K562 (cell line): ENCODE data around the gene ANKRD60. TPM values are rescaled to one million over a fixed set of nuclear protein-coding genes. Genes with fewer than 3 reads are reported as not detected.

Experiments used
- ATAC-seq: fragments of 200-7000 bp; cut with Tn5 transposase; 3 replicates; pipeline ENCODE4 v1.9.1; 2020; ENCODE audit warnings: moderate library complexity
- BruUV-seq: library from RNA; stranded (reverse); fragments of 400-500 nt; replicated peaks from 2 replicates; lab custom pipeline; 2021; lab: Mats Ljungman, UMichigan
- CTCF ChIA-PET: fragments of 300-600 bp; formaldehyde crosslinking; extraction: SDS; loops from one replicate; lab custom pipeline; 2021; ENCODE audit warnings: low intra/inter-chr PET ratio; lab: Yijun Ruan, JAX
- POLR2A ChIA-PET: fragments of 300-600, 350-650 bp; sonication (Branson Sonifier 250); formaldehyde crosslinking; extraction: SDS; loops from one replicate; lab custom pipeline; 2021; ENCODE audit warnings: antibody characterized with exemption, inconsistent platforms; lab: Yijun Ruan, JAX
- DNase-seq, 4 experiments: peaks; one replicate each; pipeline versions ENCODE4 v3.0.0 to v3.0.0-alpha.2; 2011 to 2018; ENCODE audit warnings: low spot score in 3 of 4, mixed read lengths in 3 of 4; ENCODE audit errors: extremely low read depth in 1 of 4
- FAIRE-seq: peaks from 2 replicates; lab custom pipeline; 2011; peaks lifted over from hg19 to GRCh38; lab: Jason Lieb, UNC
- H2AFZ ChIP-seq: 2 replicates; pipeline ENCODE4 v1.6.0; 2011; ENCODE audit warnings: low read depth, low read length, control low read depth, inconsistent platforms
- H3K27ac ChIP-seq: fragments of 200-600 bp; 3 replicates; pipeline ENCODE4 v1.8.0; 2011; ENCODE audit warnings: low read depth, mild to moderate bottlenecking, control low read depth, inconsistent platforms, low read length, moderate library complexity, mixed read lengths; ENCODE audit errors: extremely low read depth
- H3K27me3 ChIP-seq, 2 experiments: fragments of 300-600 bp in 1 of 2; 2 replicates in 1 of 2; 3 replicates in 1 of 2; pipeline versions ENCODE4 v1.6.0 to v1.8.0; 2011; ENCODE audit warnings: inconsistent platforms in 2 of 2, low read length in 2 of 2, mild to moderate bottlenecking in 1 of 2, mixed read lengths in 1 of 2, moderate library complexity in 1 of 2; ENCODE audit not compliant: control insufficient read depth in 2 of 2, insufficient read depth in 2 of 2
- H3K36me3 ChIP-seq: fragments of 300-600 bp; 3 replicates; pipeline ENCODE4 v1.8.0; 2011; ENCODE audit warnings: mild to moderate bottlenecking, low read length, inconsistent platforms; ENCODE audit not compliant: control insufficient read depth, insufficient read depth
- H3K4me1 ChIP-seq, 2 experiments: fragments of 200-600 bp in 1 of 2; replicated peaks in 1 of 2; 2 replicates in 1 of 2; 3 replicates in 1 of 2; pipeline versions ENCODE4 v1.5.1 to v1.8.0; 2011; ENCODE audit warnings: inconsistent platforms in 2 of 2, low read length in 2 of 2, mild to moderate bottlenecking in 1 of 2, mixed read lengths in 1 of 2, moderate library complexity in 1 of 2; ENCODE audit not compliant: control insufficient read depth in 2 of 2, insufficient read depth in 2 of 2
- H3K4me2 ChIP-seq: 2 replicates; pipeline ENCODE4 v1.6.1; 2011; ENCODE audit warnings: low read length, control low read depth, inconsistent platforms, mixed read lengths; ENCODE audit not compliant: insufficient read depth
- H3K4me3 ChIP-seq: fragments of 200-600 bp; sonication (generic), shearing (Covaris generic); 2 replicates; pipeline ENCODE4 v1.5.1; 2016; ENCODE audit warnings: control low read depth, inconsistent platforms
- H3K79me2 ChIP-seq: fragments of 200-600 bp; 3 replicates; pipeline ENCODE4 v1.8.0; 2011; ENCODE audit warnings: low read length, inconsistent platforms; ENCODE audit not compliant: control insufficient read depth, insufficient read depth
- H3K9ac ChIP-seq, 2 experiments: 2 replicates each; pipeline versions ENCODE4 v1.6.0 to v1.6.1; 2011; ENCODE audit warnings: low read depth in 2 of 2, low read length in 2 of 2, control low read depth in 1 of 2, inconsistent platforms in 1 of 2, mild to moderate bottlenecking in 1 of 2, mixed read lengths in 1 of 2; ENCODE audit not compliant: insufficient read depth in 1 of 2
- H3K9me1 ChIP-seq: one replicate; pipeline ENCODE4 v1.6.0; 2011; ENCODE audit warnings: inconsistent platforms, mild to moderate bottlenecking, low read length, moderate library complexity; ENCODE audit not compliant: control insufficient read depth, insufficient read depth
- H3K9me3 ChIP-seq: replicated peaks from 2 replicates; pipeline ENCODE4 v1.5.1; 2011; ENCODE audit warnings: low read depth, low read length, inconsistent platforms; ENCODE audit not compliant: control insufficient read depth, insufficient read depth
- H4K20me1 ChIP-seq: replicated peaks from 2 replicates; pipeline ENCODE4 v1.6.1; 2011; ENCODE audit warnings: low read length, inconsistent platforms, mixed read lengths; ENCODE audit not compliant: control insufficient read depth, insufficient read depth
- ARID3B ChIP-seq: fragments of 250-450 bp; sonication (Bioruptor Pico); IDR thresholded peaks from 2 replicates; pipeline ENCODE4 v1.4.0; 2020; ENCODE audit warnings: borderline replicate concordance
- GTF2F1 ChIP-seq: IDR thresholded peaks from 2 replicates; pipeline ENCODE4 v1.6.1; 2011; ENCODE audit warnings: low read depth, low read length, improper control_type of control experiment
- KDM5B ChIP-seq: fragments of 200-600 bp; sonication (generic); IDR thresholded peaks from 2 replicates; pipeline ENCODE4 v1.6.1; 2012; ENCODE audit warnings: low read depth, mild to moderate bottlenecking, moderate library complexity, low read length, control low read depth, inconsistent platforms; ENCODE audit not compliant: insufficient replicate concordance
- NFRKB ChIP-seq: fragments of 450-650 bp; IDR thresholded peaks from 2 replicates; pipeline ENCODE4 v1.6.1; 2016; ENCODE audit warnings: low read depth
- TFE3 ChIP-seq: fragments of 450-650 bp; formaldehyde crosslinking; IDR thresholded peaks from 2 replicates; pipeline ENCODE4 v1.4.0; 2020; ENCODE audit warnings: mild to moderate bottlenecking, mixed read lengths
- WGBS: fragments of 100-300 bp; shearing (Covaris generic); methylation state at CpG from one replicate; pipeline ENCODE4 v1.1.6; 2016; ENCODE audit warnings: low coverage, mixed read lengths; ENCODE audit not compliant: insufficient coverage; ENCODE audit errors: missing lambda C conversion rate; 5-methylcytosine and 5-hydroxymethylcytosine counted together
- in situ Hi-C: fragments of 300-500 bp; cut with MboI; formaldehyde crosslinking; loops from 4 replicates; pipeline ENCODE4 v1.15.0; 2018; ENCODE audit warnings: inconsistent platforms, mixed read lengths
- intact Hi-C: fragments of 100-400 bp; cut with micrococcal nuclease; formaldehyde crosslinking; loops from 2 replicates; pipeline ENCODE4 v1.14.2; 2022
- polyA plus RNA-seq, 8 experiments: library from polyadenylated mRNA; depleted of rRNA in 4 of 8; stranded (reverse) in 5 of 8; unstranded in 3 of 8; fragments of >200 nt; fragmentation: Nextera tagmentation in 2 of 8; fragmentation: Illumina TruSeq in 1 of 8; extraction: Ambion mirVana in 2 of 8; extraction: Trizol in 1 of 8; gene quantifications; 2 replicates each; pipeline versions ENCODE4 v1.2.1 to v1.2.3, GENCODE V29; 2011 to 2014; ENCODE audit warnings: inconsistent platforms in 1 of 8, missing spikeins in 1 of 8
- total RNA-seq, 7 experiments: library from RNA; depleted of rRNA in 6 of 7; stranded (reverse); fragments of >200 nt in 6 of 7; fragmentation: Illumina TruSeq in 2 of 7; extraction: Trizol in 2 of 7; gene quantifications; 2 replicates each; pipeline versions ENCODE4 v1.2.1 to v1.2.3, GENCODE V29; 2011 to 2021; ENCODE audit warnings: low replicate concordance in 1 of 7

The ANKRD60 gene
- total and polyA plus RNA-seq, 9 of the 15 experiments (the other 6 are each of a cell fraction or from before 2014, with no cell fraction given): not detected

- no peak for FAIRE-seq
- no peak for DNase-seq
- Histone ChIP-seq H3K4me3 (no peak overlapping the region), H3K27me3 (peaks cover 19 to 62% of the 10 kb centered on the region in 2 experiments), H3K27ac (no peak overlapping the region), H3K36me3 (no peaks in the 10 kb centered on the region), H3K79me2 (no peaks in the 10 kb centered on the region), H3K4me1 (peaks cover 0 to 4% of the 10 kb centered on the region in 2 experiments; a peak in 2 of 5 replicates), H2AFZ (no peak overlapping the region), H3K4me2 (no peak overlapping the region)
- CTCF ChIA-PET: no interaction called here
- no TSS peak for BruUV-seq
- ATAC-seq: no peak
- intact Hi-C loops: no loop called here
- TF ChIP-seq TFE3 (CRISPR knock-in tag): peak; percentile 23; the same call in 1 of the 2 replicates
- TF ChIP-seq GTF2F1: no peak
- no peak for TF ChIP-seq KDM5B
- no peak for TF ChIP-seq NFRKB
- no peak for TF ChIP-seq ARID3B (CRISPR knock-in tag)
- TF ChIP-seq, all 486 proteins: peak for 1
- in situ Hi-C loops: no loop called here
- POLR2A ChIA-PET: no interaction called here
- H4K20me1 ChIP-seq: no peaks in the 10 kb centered on the region
- WGBS: 0% methylated on average over 8 of the region's 8 CpGs
- no peak overlapping the region for H3K9ac ChIP-seq
- H3K9me1 ChIP-seq: no peaks in the 10 kb centered on the region
- H3K9me3 ChIP-seq: no peaks in the 10 kb centered on the region
Observed at GRCh38 chr20:58171796-58172425, 56.5 kb downstream of the ANKRD60 start.
